Heart left ventricle (tissue), 13 donors: ENCODE data around the gene NEK4.

ENCODE experiments used
- CTCF ChIP-seq, 12 donors: fragments of 200-600 bp; sonication (generic) in 4 of 12; IDR thresholded peaks; one replicate each; pipeline versions ENCODE4 v1.5.0 to v1.8.0; 2018 to 2022; ENCODE audit warnings: antibody characterized with exemption in 12 of 12, mild to moderate bottlenecking in 5 of 12
- POLR2A ChIP-seq, 2 donors: fragments of 450-650 bp; IDR thresholded peaks; one replicate each; pipeline ENCODE4 v1.6.1; 2017; ENCODE audit warnings: antibody characterized with exemption in 2 of 2, mild to moderate bottlenecking in 2 of 2, moderate library complexity in 2 of 2
- donor health status: ischemic (EF 13 %, LVEDD 7.1; RV severe dilation, severe dysfunction).
- donor health status: DM: no; HTN: yes; CAD: no.
- donor health status: DM: no; HTN: no; CAD: no.
- donor health status: ischemic (EF 25% LVEDD 6.9; RV normal size, moderate dysfunction).
- donor health status: ischemic (EF 25% LVEDD 5.7; RV mildly dilated, moderate dysfunction).
- donor health status: ischemic (EF 35%, LVEDD 5.7; RV mildly dilated, moderate dysfunction).
- donor health status: nonischemic (EF 11% LVEDD 7.7; RV severe dilation, severe dysfunction).
- donor health status: DM: yes; HTN: yes; CAD: no.
- donor health status: PGD.
- donor health status: ischemic (EF 29% LVEDD 5.4; RV normal size, mild dysfunction).
- donor health status: nonischemic (EF 23%, LVEDD 6.1; RV moderate dilation, normal function).

GRCh38 chr3:52681596-52681995 is 89.1 kb downstream of the NEK4 start:
- TF ChIP-seq POLR2A (IDR thresholded peaks at IDR 0.05): no peak
- TF ChIP-seq CTCF (IDR thresholded peaks at IDR 0.05): no peak
